NOMO-1 treated with DMSO at 0.1 percent for 48 hours (cell line): ENCODE results near the gene ATP8B2.
"Not testable (repeated sequence)": the region's sequence is repeated elsewhere in the genome, so short reads cannot be mapped to it uniquely, and the experiment has no call there.

Experiments
- DNase-seq: peaks from one replicate; lab custom pipeline; 2025; ENCODE audit not compliant: unreplicated experiment; lab: John Stamatoyannopoulos, UW

Gene ATP8B2, protein sequence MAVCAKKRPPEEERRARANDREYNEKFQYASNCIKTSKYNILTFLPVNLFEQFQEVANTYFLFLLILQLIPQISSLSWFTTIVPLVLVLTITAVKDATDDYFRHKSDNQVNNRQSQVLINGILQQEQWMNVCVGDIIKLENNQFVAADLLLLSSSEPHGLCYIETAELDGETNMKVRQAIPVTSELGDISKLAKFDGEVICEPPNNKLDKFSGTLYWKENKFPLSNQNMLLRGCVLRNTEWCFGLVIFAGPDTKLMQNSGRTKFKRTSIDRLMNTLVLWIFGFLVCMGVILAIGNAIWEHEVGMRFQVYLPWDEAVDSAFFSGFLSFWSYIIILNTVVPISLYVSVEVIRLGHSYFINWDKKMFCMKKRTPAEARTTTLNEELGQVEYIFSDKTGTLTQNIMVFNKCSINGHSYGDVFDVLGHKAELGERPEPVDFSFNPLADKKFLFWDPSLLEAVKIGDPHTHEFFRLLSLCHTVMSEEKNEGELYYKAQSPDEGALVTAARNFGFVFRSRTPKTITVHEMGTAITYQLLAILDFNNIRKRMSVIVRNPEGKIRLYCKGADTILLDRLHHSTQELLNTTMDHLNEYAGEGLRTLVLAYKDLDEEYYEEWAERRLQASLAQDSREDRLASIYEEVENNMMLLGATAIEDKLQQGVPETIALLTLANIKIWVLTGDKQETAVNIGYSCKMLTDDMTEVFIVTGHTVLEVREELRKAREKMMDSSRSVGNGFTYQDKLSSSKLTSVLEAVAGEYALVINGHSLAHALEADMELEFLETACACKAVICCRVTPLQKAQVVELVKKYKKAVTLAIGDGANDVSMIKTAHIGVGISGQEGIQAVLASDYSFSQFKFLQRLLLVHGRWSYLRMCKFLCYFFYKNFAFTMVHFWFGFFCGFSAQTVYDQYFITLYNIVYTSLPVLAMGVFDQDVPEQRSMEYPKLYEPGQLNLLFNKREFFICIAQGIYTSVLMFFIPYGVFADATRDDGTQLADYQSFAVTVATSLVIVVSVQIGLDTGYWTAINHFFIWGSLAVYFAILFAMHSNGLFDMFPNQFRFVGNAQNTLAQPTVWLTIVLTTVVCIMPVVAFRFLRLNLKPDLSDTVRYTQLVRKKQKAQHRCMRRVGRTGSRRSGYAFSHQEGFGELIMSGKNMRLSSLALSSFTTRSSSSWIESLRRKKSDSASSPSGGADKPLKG

GRCh38 chr1:154324669-154325582, at the start of gene ATP8B2:
TSS of gene ATP8B2 (plus strand) at chr1:154325525. CDS start at chr1:154328142, 2,617 bp downstream.
- peak; percentile 54 for DNase-seq

DNA sequence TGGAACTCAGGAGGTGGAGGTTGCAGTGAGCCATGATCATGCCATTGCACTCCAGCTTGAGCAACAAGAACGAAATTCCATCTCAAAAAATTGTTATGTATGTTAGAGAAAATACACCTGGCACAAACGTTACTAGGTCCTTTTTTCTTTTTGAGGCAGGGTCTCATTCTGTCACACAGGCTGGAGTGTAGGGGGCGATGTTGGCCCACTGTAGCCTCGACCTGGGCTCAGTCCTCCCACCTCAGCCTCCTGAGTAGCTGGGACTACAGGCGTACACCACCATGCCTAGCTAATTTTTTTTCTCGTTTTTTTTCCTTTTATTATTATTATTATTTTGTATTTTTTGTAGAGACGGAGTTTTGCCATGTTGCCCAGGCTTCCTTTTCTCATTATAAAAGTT, 48.5 kb upstream of the ATP8B2 start:
- no peak for DNase-seq

- not testable (repeated sequence) for DNase-seq
Measured at GRCh38 chr1:154287591-154287990, 37.7 kb upstream of the ATP8B2 start.

DNA sequence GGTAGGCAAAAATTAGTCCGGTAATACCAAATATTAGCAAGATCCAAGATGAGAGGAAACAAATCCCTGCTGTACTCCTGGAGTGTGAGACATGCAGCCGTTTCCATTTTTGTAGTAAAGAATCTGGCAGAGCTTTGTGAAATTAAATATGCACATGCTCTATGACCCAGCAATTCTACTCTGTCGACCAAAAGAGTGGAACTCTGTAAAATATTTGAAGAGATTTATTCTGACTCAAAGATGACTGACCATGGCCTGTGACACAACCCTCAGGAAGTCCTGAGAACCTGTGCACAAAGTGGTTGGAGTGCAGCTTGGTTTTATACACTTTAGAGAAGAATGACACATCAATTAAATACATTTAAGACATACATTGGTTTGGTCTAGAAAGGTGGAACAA, 36.7 kb upstream of the ATP8B2 start:
- DNase-seq: no peak

GRCh38 chr1:154290921-154291320, 34.4 kb upstream of the ATP8B2 start:
- no peak for DNase-seq

GRCh38 chr1:154295408-154296235, 29.7 kb upstream of the ATP8B2 start:
- DNase-seq: peak; percentile 13

DNA sequence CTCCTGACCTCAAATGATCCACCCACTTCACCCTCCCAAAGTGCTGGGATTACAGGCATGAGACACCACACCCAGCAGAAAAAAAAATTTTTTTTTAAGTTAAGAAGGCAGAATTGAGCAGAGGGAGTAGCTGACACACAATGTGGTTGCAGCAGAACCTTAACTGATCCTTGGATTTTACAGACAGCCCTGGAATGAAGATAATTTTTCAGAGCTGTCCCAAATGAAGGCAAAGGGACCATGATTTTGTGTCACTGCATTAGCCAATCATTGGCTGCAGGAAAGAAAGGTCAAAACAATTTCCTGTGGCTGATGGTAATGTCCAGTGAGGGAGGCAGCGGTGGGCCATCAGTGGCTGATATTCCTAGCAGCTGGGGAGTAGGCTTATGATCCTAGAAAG, 23.7 kb upstream of the ATP8B2 start:
- no peak for DNase-seq

DNA sequence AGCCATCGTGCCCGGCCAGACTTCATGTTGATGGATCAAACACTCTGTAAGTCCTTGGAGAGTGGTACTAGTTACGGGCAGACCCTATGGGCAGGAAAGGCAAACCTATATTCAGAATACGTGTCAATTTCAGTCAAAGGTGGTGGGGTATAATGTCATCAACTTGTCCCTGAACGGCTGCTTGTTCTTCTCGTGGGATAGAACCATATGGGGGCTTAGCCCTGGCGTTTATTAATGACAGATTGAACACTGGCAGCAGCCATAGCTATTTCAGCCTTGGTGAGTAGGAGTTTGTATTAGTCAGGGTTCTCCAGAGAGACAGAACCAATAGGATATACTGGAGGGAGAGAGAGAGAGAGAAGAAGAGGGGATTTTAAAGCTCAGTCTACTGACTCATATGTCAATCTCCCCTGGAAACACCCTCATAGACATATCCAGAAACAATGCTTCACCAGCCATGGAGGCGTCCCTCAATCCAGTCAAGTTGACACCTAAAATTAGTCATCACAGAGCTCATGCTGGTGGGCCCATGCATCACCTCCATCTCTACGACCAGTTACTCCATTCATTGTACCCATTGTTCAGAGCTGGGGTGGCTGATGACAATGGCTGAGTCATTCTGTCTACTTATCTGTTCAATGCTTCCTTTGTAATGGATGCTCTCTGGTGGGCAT, 20.5 kb upstream of the ATP8B2 start:
- no peak for DNase-seq

DNA sequence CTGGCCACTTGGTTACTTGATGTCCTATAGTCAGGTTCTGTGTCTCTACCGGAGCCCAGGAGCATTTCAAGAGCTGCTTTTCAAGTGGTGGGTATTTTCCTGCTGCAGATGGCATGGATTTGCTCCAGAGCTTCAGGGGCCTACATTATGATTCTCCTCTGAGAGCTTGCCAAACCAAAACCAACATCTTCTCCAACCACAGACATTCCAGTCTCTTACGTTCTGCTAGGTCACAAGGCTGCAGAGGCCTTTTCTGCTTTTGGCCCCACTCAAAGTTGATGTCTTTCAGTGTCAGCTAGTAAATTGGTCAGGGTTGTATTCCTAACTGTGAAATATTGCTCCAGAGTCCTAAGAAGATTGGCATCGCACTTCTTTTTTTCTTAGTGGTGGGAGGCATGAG, 19.2 kb upstream of the ATP8B2 start:
- DNase-seq: no peak

- DNase-seq: not testable (repeated sequence)
Measured at GRCh38 chr1:154307670-154308270, 17.6 kb upstream of the ATP8B2 start.

DNA sequence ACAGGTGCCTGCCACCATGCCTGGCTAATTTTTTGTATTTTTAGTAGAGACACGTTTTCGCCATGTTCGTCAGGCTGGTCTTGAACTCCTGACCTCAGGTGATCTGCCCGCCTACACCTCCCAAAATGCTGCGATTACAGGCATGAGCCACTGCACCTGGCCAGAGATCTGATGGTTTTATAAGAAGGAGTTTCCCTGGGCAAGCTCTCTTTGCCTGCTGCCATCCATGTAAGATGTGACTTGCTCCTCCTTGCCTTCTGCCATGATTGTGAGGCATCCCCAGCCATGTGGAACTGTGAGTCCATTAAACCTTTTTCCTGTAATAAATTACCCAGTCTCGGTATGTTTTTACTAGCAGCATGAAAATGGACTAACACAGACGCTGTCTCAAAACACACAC, 16.2 kb upstream of the ATP8B2 start:
- DNase-seq: not testable (repeated sequence)

DNA sequence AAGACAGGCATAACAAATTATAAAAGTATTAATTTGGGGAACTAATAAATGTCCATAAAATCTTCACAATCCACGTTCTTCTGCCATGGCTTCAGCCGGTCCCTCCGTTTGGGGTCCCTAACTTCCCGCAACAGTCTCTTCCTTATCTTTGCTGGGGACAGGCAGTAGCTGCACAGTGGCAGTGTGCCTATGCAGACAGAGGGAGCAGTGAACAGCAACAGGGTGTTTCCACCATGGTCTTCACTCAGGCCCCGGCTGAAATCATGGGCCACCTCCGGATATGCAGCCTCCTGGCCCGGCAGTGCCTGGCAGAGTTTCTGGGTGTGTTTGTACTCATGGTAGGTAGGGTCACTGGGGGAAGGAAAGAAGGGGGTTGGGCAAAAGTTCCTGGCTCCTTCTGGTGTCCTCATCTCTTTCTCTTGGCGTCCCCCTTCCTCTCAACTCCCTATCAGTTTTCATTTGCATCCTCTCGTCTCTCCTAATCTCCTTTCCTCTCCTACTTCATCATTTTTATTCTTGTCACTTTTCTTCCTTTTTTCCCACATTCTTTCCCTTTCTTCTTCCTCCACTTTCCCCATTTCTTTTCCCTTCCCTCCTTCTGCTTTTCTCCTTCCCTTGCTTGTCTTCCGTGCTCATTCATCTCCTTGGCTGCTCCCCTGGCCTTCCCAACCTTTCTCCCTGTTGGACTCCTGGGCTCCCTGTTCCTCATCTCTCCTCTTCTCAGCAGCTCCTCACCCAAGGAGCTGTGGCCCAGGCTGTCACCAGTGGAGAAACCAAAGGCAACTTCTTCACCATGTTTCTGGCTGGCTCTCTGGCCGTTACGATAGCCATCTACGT, 12.9 kb upstream of the ATP8B2 start:
- not testable (repeated sequence) for DNase-seq

DNA sequence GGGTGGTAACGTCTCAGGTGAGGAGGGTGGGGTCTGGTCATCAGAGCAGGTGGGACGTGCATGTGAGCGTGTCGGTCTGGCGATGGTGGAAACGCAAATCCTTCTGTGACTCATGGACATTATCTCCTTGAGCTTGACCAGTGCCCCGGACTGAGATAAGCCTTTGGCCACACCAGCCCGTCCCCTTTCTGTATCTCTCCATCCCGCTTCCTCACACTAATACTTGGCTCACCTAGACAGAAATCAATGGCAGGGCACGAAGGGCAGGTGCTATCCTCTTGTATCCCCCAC, 12.3 kb upstream of the ATP8B2 start:
- no peak for DNase-seq

DNA sequence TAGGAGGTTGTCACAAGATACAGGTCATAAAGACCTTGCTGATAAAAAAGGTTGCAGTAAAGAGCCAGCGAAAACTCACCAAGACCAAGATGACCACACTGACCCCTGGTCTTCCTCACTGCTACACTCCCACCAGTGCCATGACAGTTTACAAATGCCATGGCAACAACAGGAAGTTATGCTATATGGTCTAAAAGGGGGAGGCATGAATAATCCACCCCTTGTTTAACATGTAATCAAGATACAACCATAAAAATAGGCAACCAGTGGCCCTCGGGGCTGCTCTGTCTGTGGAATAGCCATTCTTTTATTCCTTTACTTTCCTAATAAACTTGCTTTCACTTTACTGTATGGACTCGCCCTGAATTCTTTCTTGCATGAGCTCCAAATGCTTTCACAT, 11.1 kb upstream of the ATP8B2 start:
- DNase-seq: not testable (repeated sequence)

GRCh38 chr1:154316704-154317103, 8.6 kb upstream of the ATP8B2 start:
- DNase-seq: no peak

DNA sequence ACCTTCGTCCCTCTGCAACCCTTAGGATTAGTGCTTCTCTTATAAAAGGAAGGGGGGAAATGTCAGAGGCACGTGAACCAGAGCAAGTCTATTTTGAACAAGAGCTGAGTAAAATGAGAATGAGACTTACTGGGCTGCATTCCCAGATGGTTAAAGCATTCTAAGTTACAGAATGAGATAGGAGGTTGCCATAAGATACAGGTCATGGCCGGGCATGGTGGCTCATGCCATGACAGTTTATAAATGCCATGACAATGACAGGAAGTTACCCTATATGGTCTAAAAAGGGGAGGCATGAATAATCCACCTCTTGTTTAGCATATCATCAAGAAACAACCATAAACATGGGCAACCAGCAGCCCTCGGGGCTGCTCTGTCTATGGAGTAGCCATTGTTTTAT, 6.9 kb upstream of the ATP8B2 start:
- DNase-seq: no peak

GRCh38 chr1:154320882-154321608, 4.3 kb upstream of the ATP8B2 start, which contains the start of gene AQP10:
TSS of gene AQP10 (plus strand) at chr1:154321093. CDS start at chr1:154321156, 63 bp downstream.
- DNase-seq: no peak
